Effector CD8-positive, alpha-beta T cell (primary cell): Measurements from ENCODE around the gene TAGAP.

Experiments
- DNase-seq: peaks from one replicate; lab custom pipeline; 2025; lab: John Stamatoyannopoulos, UW
- total RNA-seq, 4 experiments: gene quantifications; one replicate each; lab custom pipeline; 2026; lab: John Stamatoyannopoulos, UW

TAGAP gene
- total RNA-seq: 135 to 422 (median 227) reads per million in 4 experiments

- peak; percentile 76 for DNase-seq
These were observed at the start of gene TAGAP for GRCh38 chr6:159044899-159045727. Gene TAGAP, minus strand, starts transcription at chr6:159044991. Its CDS starts 845 bp downstream, at chr6:159044146.

GRCh38 chr6:159093609-159094443 lies 49.0 kb upstream of the TAGAP start:
- no peak for DNase-seq

- no peak for DNase-seq
These were observed 47.8 kb upstream of the TAGAP start for GRCh38 chr6:159092631-159093030.

- DNase-seq: no peak
These were observed 46.0 kb upstream of the TAGAP start for GRCh38 chr6:159090530-159091480.

GRCh38 chr6:159089909-159090308 lies 45.1 kb upstream of the TAGAP start:
- DNase-seq: no peak

- DNase-seq: no peak
These were observed 44.7 kb upstream of the TAGAP start for GRCh38 chr6:159089443-159089842.

GRCh38 chr6:159086033-159086618 lies 41.3 kb upstream of the TAGAP start:
- no peak for DNase-seq

GRCh38 chr6:159085396-159085895 lies 40.7 kb upstream of the TAGAP start:
- no peak for DNase-seq

- DNase-seq: no peak
These were observed 39.8 kb upstream of the TAGAP start for GRCh38 chr6:159084493-159085091.

- DNase-seq: no peak
These were observed 38.4 kb upstream of the TAGAP start for GRCh38 chr6:159083146-159083545.

GRCh38 chr6:159082039-159082815 lies 37.4 kb upstream of the TAGAP start:
- no peak for DNase-seq

GRCh38 chr6:159080217-159080976 lies 35.6 kb upstream of the TAGAP start:
- DNase-seq: no peak

GRCh38 chr6:159079367-159079766 lies 34.6 kb upstream of the TAGAP start:
- no peak for DNase-seq

- no peak for DNase-seq
These were observed 32.3 kb upstream of the TAGAP start for GRCh38 chr6:159077123-159077522.

GRCh38 chr6:159075506-159076228 lies 30.9 kb upstream of the TAGAP start:
- no peak for DNase-seq

- no peak for DNase-seq
These were observed 30.1 kb upstream of the TAGAP start for GRCh38 chr6:159074876-159075275.

- no peak for DNase-seq
These were observed 29.4 kb upstream of the TAGAP start for GRCh38 chr6:159074120-159074684.
